ENCODE results near the gene ERBB4.

DNA sequence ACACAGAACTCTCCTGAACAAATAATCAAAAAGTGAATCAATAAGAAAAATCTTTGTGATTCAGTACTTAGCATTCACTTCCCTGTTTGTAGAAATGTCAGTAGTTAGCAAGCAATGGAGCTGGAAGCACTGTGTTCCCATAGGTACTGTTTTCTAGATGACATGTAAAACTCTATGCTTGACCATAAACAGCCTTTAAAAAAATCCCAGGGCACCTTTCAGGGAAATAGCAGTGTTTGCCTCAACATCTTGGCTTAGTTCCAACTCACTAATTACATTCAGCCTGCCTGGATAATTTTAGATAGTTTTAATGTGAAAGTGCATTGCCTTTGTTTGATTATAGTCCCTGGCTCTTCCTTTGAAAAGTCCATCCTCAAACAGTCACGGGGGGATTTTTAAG is 721.8 kb downstream of the ERBB4 start:
- TF ChIP-seq, protein P1, sequence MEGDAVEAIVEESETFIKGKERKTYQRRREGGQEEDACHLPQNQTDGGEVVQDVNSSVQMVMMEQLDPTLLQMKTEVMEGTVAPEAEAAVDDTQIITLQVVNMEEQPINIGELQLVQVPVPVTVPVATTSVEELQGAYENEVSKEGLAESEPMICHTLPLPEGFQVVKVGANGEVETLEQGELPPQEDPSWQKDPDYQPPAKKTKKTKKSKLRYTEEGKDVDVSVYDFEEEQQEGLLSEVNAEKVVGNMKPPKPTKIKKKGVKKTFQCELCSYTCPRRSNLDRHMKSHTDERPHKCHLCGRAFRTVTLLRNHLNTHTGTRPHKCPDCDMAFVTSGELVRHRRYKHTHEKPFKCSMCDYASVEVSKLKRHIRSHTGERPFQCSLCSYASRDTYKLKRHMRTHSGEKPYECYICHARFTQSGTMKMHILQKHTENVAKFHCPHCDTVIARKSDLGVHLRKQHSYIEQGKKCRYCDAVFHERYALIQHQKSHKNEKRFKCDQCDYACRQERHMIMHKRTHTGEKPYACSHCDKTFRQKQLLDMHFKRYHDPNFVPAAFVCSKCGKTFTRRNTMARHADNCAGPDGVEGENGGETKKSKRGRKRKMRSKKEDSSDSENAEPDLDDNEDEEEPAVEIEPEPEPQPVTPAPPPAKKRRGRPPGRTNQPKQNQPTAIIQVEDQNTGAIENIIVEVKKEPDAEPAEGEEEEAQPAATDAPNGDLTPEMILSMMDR (IDR thresholded peaks at IDR 0.05): no peak
- TF ChIP-seq POLR2A (IDR thresholded peaks at IDR 0.05; ENCODE audit: low read length) (no peak), EP300 (IDR thresholded peaks at IDR 0.05) (no peak), JUNB (IDR thresholded peaks at IDR 0.05) (no peak), RAD21 (conservative IDR thresholded peaks at IDR 0.05 in 1 of 2, IDR thresholded peaks at IDR 0.05 in 1 of 2) (no peak), KDM1A (IDR thresholded peaks at IDR 0.05; ENCODE audit: low read depth) (no peak), GATA3 (IDR thresholded peaks at IDR 0.05; ENCODE audit: borderline replicate concordance) (no peak), EHF (CRISPR knock-in tag; IDR thresholded peaks at IDR 0.05) (no peak), CHD2 (IDR thresholded peaks at IDR 0.05; ENCODE audit: low read length, partially characterized antibody) (no peak), EHMT2 (IDR thresholded peaks at IDR 0.05; ENCODE audit: low read depth) (no peak), SMC3 (IDR thresholded peaks at IDR 0.05) (no peak), HDAC2 (IDR thresholded peaks at IDR 0.05) (no peak)
- TF ChIP-seq, protein P2, sequence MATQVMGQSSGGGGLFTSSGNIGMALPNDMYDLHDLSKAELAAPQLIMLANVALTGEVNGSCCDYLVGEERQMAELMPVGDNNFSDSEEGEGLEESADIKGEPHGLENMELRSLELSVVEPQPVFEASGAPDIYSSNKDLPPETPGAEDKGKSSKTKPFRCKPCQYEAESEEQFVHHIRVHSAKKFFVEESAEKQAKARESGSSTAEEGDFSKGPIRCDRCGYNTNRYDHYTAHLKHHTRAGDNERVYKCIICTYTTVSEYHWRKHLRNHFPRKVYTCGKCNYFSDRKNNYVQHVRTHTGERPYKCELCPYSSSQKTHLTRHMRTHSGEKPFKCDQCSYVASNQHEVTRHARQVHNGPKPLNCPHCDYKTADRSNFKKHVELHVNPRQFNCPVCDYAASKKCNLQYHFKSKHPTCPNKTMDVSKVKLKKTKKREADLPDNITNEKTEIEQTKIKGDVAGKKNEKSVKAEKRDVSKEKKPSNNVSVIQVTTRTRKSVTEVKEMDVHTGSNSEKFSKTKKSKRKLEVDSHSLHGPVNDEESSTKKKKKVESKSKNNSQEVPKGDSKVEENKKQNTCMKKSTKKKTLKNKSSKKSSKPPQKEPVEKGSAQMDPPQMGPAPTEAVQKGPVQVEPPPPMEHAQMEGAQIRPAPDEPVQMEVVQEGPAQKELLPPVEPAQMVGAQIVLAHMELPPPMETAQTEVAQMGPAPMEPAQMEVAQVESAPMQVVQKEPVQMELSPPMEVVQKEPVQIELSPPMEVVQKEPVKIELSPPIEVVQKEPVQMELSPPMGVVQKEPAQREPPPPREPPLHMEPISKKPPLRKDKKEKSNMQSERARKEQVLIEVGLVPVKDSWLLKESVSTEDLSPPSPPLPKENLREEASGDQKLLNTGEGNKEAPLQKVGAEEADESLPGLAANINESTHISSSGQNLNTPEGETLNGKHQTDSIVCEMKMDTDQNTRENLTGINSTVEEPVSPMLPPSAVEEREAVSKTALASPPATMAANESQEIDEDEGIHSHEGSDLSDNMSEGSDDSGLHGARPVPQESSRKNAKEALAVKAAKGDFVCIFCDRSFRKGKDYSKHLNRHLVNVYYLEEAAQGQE (IDR thresholded peaks at IDR 0.05): no peak
- TF ChIP-seq, protein P3, sequence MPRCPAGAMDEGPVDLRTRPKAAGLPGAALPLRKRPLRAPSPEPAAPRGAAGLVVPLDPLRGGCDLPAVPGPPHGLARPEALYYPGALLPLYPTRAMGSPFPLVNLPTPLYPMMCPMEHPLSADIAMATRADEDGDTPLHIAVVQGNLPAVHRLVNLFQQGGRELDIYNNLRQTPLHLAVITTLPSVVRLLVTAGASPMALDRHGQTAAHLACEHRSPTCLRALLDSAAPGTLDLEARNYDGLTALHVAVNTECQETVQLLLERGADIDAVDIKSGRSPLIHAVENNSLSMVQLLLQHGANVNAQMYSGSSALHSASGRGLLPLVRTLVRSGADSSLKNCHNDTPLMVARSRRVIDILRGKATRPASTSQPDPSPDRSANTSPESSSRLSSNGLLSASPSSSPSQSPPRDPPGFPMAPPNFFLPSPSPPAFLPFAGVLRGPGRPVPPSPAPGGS (IDR thresholded peaks at IDR 0.05): no peak
